NB4 (cell line): Measurements from ENCODE around the gene DIP2C.

Source experiments
- DNase-seq: peaks from one replicate; pipeline ENCODE4 v3.0.0; 2010; ENCODE audit warnings: low read depth
- H3K4me3 ChIP-seq: one replicate; pipeline ENCODE4 v1.5.1; 2011; ENCODE audit warnings: mild to moderate bottlenecking, low read depth, low read length, moderate library complexity
- CTCF ChIP-seq: IDR thresholded peaks from one replicate; pipeline ENCODE4 v1.5.1; 2012; ENCODE audit warnings: low read depth, low read length
- MYC ChIP-seq: IDR thresholded peaks from 2 replicates; pipeline ENCODE4 v1.6.1; 2011; ENCODE audit warnings: low read depth, low read length
- POLR2A ChIP-seq: IDR thresholded peaks from 2 replicates; pipeline ENCODE4 v1.6.1; 2011; ENCODE audit warnings: mild to moderate bottlenecking; ENCODE audit not compliant: insufficient read length; ENCODE audit errors: extremely low read depth
- TF ChIP-seq, protein P1 (sequence below): IDR thresholded peaks from 2 replicates; pipeline ENCODE4 v1.6.1; 2011; ENCODE audit warnings: low read depth, low read length

DIP2C gene

DNA sequence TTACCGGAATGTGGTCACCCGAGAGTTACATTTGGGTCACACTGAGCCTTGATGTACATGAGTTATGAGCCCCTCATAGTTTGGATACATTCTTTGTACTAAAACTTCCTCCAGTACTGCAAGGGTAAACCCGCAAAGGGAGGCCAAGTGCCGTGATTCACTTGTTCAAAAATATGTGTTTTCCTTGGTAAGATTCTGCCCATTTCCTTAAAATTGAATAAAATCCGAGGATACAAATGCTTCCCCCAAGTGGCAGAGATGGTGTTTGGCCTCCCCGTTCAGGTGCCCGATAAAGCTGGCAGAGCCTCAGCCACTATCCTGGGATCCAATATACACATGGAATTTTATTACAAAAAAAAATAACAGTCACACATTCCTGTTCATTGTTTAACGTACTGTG is 268.3 kb downstream of the DIP2C start:
- TF ChIP-seq, protein P1, sequence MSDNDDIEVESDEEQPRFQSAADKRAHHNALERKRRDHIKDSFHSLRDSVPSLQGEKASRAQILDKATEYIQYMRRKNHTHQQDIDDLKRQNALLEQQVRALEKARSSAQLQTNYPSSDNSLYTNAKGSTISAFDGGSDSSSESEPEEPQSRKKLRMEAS, result no peak
- TF ChIP-seq POLR2A, result no peak
- no peak for TF ChIP-seq MYC
- TF ChIP-seq CTCF, result no peak
- DNase-seq, result no peak
- no peak overlapping the region for H3K4me3 ChIP-seq

- TF ChIP-seq CTCF (no peak), MYC (no peak), POLR2A (no peak)
- TF ChIP-seq, protein P1, result no peak
- no peak overlapping the region for H3K4me3 ChIP-seq
- DNase-seq, result no peak
Observed at GRCh38 chr10:420154-421121, 269.0 kb downstream of the DIP2C start.

- TF ChIP-seq POLR2A (no peak), CTCF (no peak), MYC (no peak)
- TF ChIP-seq, protein P1, result no peak
- no peak overlapping the region for H3K4me3 ChIP-seq
- no peak for DNase-seq
Observed at GRCh38 chr10:418894-419293, 270.6 kb downstream of the DIP2C start.

GRCh38 chr10:418226-418625 is 271.2 kb downstream of the DIP2C start:
- no peak for DNase-seq
- no peak overlapping the region for H3K4me3 ChIP-seq
- TF ChIP-seq POLR2A, result no peak
- no peak for TF ChIP-seq MYC
- TF ChIP-seq CTCF, result no peak
- TF ChIP-seq, protein P1, result no peak

DNA sequence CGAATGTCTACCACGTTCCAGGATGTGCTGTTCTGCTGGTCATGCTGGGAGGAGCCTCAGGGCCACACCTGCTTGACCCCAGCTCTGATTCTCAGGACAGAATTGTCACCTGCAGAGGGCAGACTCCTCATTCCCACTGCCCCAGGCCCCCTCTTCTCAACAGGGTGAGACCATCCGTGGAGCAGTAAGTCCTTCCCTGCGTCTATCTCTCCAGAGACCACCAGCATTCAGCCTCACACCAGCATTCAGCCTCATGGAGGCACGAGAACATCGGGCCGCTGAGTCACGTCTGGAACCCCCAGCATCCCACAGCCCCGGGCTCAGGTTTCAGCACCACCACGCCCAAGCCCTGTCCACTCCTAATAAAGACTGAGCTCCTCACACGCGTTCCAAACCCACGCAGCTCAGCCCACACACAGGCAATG is 273.4 kb downstream of the DIP2C start:
- TF ChIP-seq CTCF, result no peak
- TF ChIP-seq, protein P1, result no peak
- TF ChIP-seq MYC, result no peak
- TF ChIP-seq POLR2A, result no peak
- no peak for DNase-seq
- H3K4me3 ChIP-seq, result no peak overlapping the region
